Neural cell (in vitro differentiated cells): Measurements from ENCODE around the gene SCUBE1. TPM values are rescaled to one million over a fixed set of nuclear protein-coding genes. Genes with fewer than 3 reads are reported as not detected.

ENCODE experiments used
- H2AFZ ChIP-seq: fragments of 200-600, 300-800 bp; sonication (generic), shearing (Covaris generic); 2 replicates; pipeline ENCODE4 v1.6.0; 2014; ENCODE audit warnings: low read depth, mild to moderate bottlenecking, antibody characterized with exemption, low read length, moderate library complexity
- H3F3A ChIP-seq: fragments of 200-600 bp; shearing (Covaris generic); 2 replicates; pipeline ENCODE4 v1.6.1; 2016; ENCODE audit warnings: mild to moderate bottlenecking, moderate library complexity, mixed read lengths, antibody characterized with exemption, low read length; ENCODE audit not compliant: insufficient read depth, poor library complexity, severe bottlenecking
- H3K27ac ChIP-seq: fragments of 200-600, 300-800 bp; sonication (generic), shearing (Covaris generic); 2 replicates; pipeline ENCODE4 v1.5.1; 2014; ENCODE audit warnings: mild to moderate bottlenecking, low read length, moderate library complexity
- H3K27me3 ChIP-seq: fragments of 300-800, 200-600 bp; sonication (generic), shearing (Covaris generic); 2 replicates; pipeline ENCODE4 v1.6.0; 2014; ENCODE audit warnings: mild to moderate bottlenecking, low read depth, low read length, moderate library complexity; ENCODE audit not compliant: insufficient read depth
- H3K36me3 ChIP-seq: fragments of 300-800, 200-600 bp; sonication (generic), shearing (Covaris generic); 2 replicates; pipeline ENCODE4 v1.5.1; 2014; ENCODE audit warnings: mild to moderate bottlenecking, antibody characterized with exemption, low read length, moderate library complexity; ENCODE audit not compliant: insufficient read depth
- H3K4me2 ChIP-seq: fragments of 300-800, 200-600 bp; sonication (generic), shearing (Covaris generic); 2 replicates; pipeline ENCODE4 v1.6.0; 2014; ENCODE audit warnings: mild to moderate bottlenecking, low read length
- H3K4me3 ChIP-seq: fragments of 300-800, 200-600 bp; sonication (generic), shearing (Covaris generic); 2 replicates; pipeline ENCODE4 v1.5.1; 2014; ENCODE audit warnings: mild to moderate bottlenecking, low read length, moderate library complexity
- H3K79me2 ChIP-seq: fragments of 200-600 bp; shearing (Covaris generic); replicated peaks from 2 replicates; pipeline ENCODE4 v1.6.0; 2014; ENCODE audit warnings: mild to moderate bottlenecking, low read length, moderate library complexity; ENCODE audit not compliant: insufficient read depth
- H3K9ac ChIP-seq: fragments of 300-800, 200-600 bp; sonication (generic), shearing (Covaris generic); 2 replicates; pipeline ENCODE4 v1.6.1; 2016; ENCODE audit warnings: mild to moderate bottlenecking, low read length, mixed read lengths
- H3K9me2 ChIP-seq: fragments of 200-600 bp; shearing (Covaris generic); 2 replicates; pipeline ENCODE4 v1.6.1; 2016; ENCODE audit warnings: mild to moderate bottlenecking, low read length, mixed read lengths; ENCODE audit not compliant: insufficient read depth
- H3K9me3 ChIP-seq: fragments of 200-600, 300-800 bp; sonication (generic), shearing (Covaris generic); 2 replicates; pipeline ENCODE4 v1.6.1; 2016; ENCODE audit warnings: mild to moderate bottlenecking, mixed run types, low read length, moderate library complexity, mixed read lengths
- H4K20me1 ChIP-seq: fragments of 200-600 bp; shearing (Covaris generic); 2 replicates; pipeline ENCODE4 v1.6.1; 2016; ENCODE audit warnings: mild to moderate bottlenecking, mixed run types; ENCODE audit not compliant: insufficient read depth
- EP300 ChIP-seq: fragments of 450-650 bp; conservative IDR thresholded peaks from 2 replicates; pipeline ENCODE4 v1.6.1; 2014; ENCODE audit warnings: antibody characterized with exemption, mild to moderate bottlenecking, moderate library complexity; ENCODE audit not compliant: poor library complexity, severe bottlenecking
- EZH2 ChIP-seq: fragments of 200-600, 300-800 bp; shearing (Covaris generic), sonication (generic); IDR thresholded peaks from 2 replicates; pipeline ENCODE4 v1.6.1; 2014; ENCODE audit warnings: antibody characterized with exemption, low read length, borderline replicate concordance, mild to moderate bottlenecking; ENCODE audit not compliant: insufficient read depth, poor library complexity, severe bottlenecking
- MXI1 ChIP-seq: fragments of 450-650 bp; conservative IDR thresholded peaks from 2 replicates; pipeline ENCODE4 v1.6.1; 2014; ENCODE audit warnings: antibody characterized with exemption, mild to moderate bottlenecking; ENCODE audit not compliant: poor library complexity, severe bottlenecking
- POLR2AphosphoS5 ChIP-seq: IDR thresholded peaks from 2 replicates; pipeline ENCODE4 v1.6.1; 2012
- RAD21 ChIP-seq: fragments of 450-650 bp; conservative IDR thresholded peaks from 2 replicates; pipeline ENCODE4 v1.6.1; 2014; ENCODE audit warnings: antibody characterized with exemption, mild to moderate bottlenecking, moderate library complexity
- REST ChIP-seq: IDR thresholded peaks from 2 replicates; pipeline ENCODE4 v1.6.1; 2012; ENCODE audit warnings: borderline replicate concordance
- SMC3 ChIP-seq: fragments of 450-650 bp; conservative IDR thresholded peaks from 2 replicates; pipeline ENCODE4 v1.6.1; 2014; ENCODE audit warnings: antibody characterized with exemption, mild to moderate bottlenecking, moderate library complexity; ENCODE audit not compliant: poor library complexity
- TAF1 ChIP-seq: IDR thresholded peaks from 2 replicates; pipeline ENCODE4 v1.6.1; 2012; ENCODE audit warnings: low read depth
- polyA plus RNA-seq: library from polyadenylated mRNA; depleted of rRNA; stranded (reverse); fragments of >200 nt; gene quantifications from 2 replicates; pipeline ENCODE4 v1.2.3, GENCODE V29; 2014
- TF ChIP-seq, protein P1 (sequence below): fragments of 450-650 bp; IDR thresholded peaks from 2 replicates; pipeline ENCODE4 v1.5.1; 2014; ENCODE audit warnings: antibody characterized with exemption, mild to moderate bottlenecking, moderate library complexity; ENCODE audit not compliant: poor library complexity, severe bottlenecking

The SCUBE1 gene
- polyA plus RNA-seq, 1 donor from 2014 or later = 8.4 TPM

- Histone ChIP-seq H3K36me3 (no peaks in the 10 kb centered on the region), H3K27ac (no peak overlapping the region), H3K9me2 (no peaks in the 10 kb centered on the region), H3K27me3 (no peaks in the 10 kb centered on the region), H3K79me2 (no peaks in the 10 kb centered on the region), H3F3A (no peaks in the 10 kb centered on the region), H3K4me2 (no peak overlapping the region), H4K20me1 (no peaks in the 10 kb centered on the region), H3K9ac (no peak overlapping the region), H3K4me3 (no peak overlapping the region), H3K9me3 (no peaks in the 10 kb centered on the region), H2AFZ (no peak overlapping the region)
- TF ChIP-seq POLR2AphosphoS5 (no peak), EZH2 (no peak), RAD21 (no peak), SMC3 (no peak), EP300 (no peak), MXI1 (no peak), REST (no peak), TAF1 (no peak)
- TF ChIP-seq, protein P1, sequence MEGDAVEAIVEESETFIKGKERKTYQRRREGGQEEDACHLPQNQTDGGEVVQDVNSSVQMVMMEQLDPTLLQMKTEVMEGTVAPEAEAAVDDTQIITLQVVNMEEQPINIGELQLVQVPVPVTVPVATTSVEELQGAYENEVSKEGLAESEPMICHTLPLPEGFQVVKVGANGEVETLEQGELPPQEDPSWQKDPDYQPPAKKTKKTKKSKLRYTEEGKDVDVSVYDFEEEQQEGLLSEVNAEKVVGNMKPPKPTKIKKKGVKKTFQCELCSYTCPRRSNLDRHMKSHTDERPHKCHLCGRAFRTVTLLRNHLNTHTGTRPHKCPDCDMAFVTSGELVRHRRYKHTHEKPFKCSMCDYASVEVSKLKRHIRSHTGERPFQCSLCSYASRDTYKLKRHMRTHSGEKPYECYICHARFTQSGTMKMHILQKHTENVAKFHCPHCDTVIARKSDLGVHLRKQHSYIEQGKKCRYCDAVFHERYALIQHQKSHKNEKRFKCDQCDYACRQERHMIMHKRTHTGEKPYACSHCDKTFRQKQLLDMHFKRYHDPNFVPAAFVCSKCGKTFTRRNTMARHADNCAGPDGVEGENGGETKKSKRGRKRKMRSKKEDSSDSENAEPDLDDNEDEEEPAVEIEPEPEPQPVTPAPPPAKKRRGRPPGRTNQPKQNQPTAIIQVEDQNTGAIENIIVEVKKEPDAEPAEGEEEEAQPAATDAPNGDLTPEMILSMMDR = no peak
Observed at GRCh38 chr22:43164636-43165035, 178.5 kb downstream of the SCUBE1 start.

DNA sequence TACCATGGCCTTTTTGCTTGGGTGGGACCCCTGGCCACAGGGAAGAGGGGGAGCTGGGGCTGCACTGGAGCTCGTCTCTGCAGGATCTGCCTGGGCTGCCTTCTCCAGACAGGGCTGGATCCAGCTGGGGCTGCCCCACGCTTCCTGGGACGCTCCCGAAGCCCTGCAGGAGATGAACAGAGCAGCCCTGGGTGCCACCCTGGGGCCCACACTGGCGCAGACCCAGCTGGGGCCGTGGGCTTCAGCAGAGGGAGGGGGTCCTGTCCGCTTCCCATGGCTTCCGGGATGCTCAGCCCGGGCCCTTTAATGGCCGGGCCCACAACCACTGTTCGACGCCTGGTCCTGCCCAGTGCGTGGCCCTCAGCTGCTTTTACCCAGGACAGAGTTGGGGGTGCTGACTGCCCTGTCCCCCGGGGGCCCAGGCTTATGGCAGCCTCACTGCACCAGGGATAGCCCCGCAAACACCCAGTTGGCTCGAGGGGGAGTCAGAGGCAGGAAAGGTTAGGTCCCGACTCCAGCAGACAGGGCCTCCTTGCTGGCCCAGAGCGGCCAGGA, 179.9 kb downstream of the SCUBE1 start:
- Histone ChIP-seq H3K4me3 (no peak overlapping the region), H3K27ac (no peak overlapping the region), H3K27me3 (no peaks in the 10 kb centered on the region), H3K9me3 (no peaks in the 10 kb centered on the region), H4K20me1 (no peaks in the 10 kb centered on the region), H3K9ac (no peak overlapping the region), H3K79me2 (no peaks in the 10 kb centered on the region), H3K4me2 (no peak overlapping the region), H3K9me2 (no peaks in the 10 kb centered on the region), H2AFZ (no peak overlapping the region), H3K36me3 (no peaks in the 10 kb centered on the region), H3F3A (no peaks in the 10 kb centered on the region)
- TF ChIP-seq EZH2 (no peak), RAD21 (no peak), SMC3 (no peak), REST (no peak), MXI1 (no peak), POLR2AphosphoS5 (no peak), EP300 (no peak), TAF1 (no peak)
- TF ChIP-seq, protein P1 = no peak
